GM18909 (cell line): ENCODE results near the gene VAC14.
"Not testable (repeated sequence)": the region's sequence is repeated elsewhere in the genome, so short reads cannot be mapped to it uniquely, and the experiment has no call there.

ENCODE experiments used
- ATAC-seq: cut with Tn5 transposase; IDR thresholded peaks from one replicate; pipeline ENCODE4 v1.9.1; 2021; ENCODE audit warnings: mild to moderate bottlenecking; ENCODE audit not compliant: unreplicated experiment, poor library complexity

VAC14 gene

GRCh38 chr16:70746708-70747424 lies 54.1 kb downstream of the VAC14 start:
- ATAC-seq: no peak

DNA sequence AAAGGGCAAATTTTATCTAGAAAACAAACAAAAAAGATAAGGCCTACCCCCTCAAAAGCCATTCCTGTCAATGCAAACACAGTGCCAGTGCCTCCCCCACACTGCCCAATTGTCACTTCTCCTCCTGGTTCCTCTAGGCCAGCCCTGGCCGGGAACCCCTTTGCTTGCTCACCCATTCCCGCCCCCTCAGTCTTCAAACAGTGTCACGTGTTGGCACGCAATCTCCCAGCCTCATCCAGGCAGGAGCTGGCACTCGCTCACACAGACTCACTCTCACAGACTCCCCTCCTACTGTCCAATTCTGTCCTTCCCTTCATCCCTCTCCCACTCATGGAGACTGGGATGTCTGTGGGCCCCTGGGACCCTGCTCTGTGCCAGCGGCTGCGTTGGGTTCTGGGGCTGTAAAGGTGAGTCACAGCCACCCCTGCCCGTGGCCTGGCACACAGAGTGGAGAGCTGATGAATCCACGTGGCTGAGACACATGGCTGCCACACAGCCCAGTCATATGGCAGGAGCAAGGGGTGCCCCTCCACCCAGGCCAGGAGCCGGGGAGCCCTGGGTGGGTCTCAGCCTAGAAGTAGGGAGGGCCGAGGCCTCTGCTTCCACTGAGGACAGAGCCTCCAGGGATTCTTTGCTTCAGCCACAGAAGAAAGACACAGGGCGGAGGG lies 54.8 kb downstream of the VAC14 start:
- no peak for ATAC-seq

DNA sequence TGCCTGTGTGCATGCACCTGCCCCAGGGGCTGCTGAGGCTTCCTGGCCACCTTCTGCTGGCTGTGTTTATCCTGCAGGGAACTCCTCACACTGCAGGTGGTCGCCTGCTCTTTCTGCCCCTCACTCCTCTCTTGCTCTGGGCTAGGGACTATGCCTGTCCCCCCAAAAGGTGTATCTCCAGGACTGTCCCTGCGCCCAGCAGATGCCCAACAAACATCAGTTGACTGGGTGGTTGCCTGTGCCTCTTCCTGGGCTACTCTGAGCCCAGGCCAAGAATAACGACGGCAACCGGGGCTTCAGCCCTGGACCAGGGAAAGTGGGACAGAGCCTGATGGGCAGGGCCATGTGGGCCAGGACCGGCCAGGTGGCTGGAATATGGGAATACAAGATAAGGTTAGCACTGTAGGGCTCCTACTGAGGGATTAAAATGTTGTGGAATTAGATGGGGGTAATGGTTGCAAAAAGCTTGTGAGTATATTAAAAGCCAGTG lies 55.4 kb downstream of the VAC14 start:
- no peak for ATAC-seq

DNA sequence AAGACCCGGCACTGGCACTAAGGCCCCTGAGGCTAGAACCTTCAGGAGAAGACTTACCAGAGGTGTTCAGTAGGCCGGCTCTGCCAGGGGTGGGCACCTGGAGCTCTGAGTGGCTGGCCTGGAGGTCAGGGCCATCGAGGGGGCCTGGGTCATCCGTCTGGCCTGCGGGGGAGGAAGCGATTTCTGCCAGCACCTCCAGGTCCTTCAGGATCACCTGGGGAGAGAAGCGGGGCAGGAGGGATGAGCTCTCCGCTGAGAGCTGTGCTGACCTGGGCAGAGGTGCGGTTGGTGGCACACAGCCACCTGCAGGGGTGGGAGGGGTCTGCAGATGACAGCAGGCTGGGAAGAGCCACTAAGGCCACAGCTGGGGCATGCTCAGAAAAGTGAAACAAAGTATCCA lies 56.6 kb downstream of the VAC14 start:
- no peak for ATAC-seq

- no peak for ATAC-seq
These were observed 57.2 kb downstream of the VAC14 start for GRCh38 chr16:70743791-70744190.

DNA sequence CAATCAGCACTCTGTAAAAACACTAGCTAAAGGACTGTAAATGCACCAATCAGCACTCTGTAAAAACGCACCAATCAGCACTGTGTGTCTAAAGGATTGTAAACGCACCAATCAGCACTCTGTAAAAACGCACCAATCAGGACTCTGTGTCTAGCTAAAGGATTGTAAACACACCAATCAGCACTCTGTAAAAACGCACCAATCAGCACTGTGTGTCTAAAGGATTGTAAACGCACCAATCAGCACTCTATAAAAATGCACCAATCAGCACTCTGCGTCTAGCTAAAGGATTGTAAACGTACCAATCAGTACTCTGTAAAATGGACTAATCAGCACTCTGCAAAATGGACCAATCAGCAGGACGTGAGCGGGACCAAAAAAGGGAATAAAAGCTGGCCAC lies 58.0 kb downstream of the VAC14 start:
- ATAC-seq: not testable (repeated sequence)

GRCh38 chr16:70741783-70742125 lies 59.2 kb downstream of the VAC14 start:
- no peak for ATAC-seq

DNA sequence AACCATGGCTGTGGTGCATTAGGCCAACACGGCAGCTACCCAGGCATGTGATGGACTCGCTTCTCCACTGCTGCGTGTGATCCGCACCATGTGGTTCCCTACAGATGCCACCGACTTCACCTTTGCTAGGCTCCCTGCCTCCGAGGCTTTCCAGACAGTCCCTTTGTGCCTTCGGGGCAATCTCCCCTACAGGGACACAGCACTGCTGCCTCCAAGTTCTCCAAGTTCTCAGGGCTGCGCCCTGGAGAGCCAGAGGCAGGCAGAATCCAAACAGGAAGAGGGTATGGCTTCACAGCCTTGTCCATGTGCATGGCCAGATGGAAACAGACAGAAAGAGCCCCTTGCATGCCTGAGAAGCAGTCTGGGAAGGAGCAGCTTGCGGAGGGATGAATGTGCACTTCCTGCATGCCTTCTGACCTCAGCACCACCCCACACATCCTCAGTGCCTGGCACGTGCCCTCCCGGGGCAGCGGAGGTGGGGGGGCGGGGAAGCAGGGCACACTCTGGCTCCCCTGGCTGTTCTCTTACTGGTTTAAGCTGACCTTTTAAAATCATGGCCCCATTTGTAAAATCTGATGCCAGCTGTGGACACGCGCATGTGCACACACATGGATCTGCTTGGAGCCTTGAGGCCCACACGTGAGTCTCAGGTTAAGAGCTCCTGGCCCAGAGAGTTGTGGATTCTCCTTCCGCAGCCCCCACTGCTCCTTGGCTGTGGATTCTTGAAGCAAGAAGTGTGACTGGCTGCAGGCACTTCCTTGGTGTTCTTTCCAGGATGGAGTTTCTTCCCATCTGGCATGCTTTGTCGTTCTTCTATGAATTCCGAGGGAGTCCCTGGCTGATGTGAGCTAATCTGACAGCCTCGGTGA lies 59.8 kb downstream of the VAC14 start:
- ATAC-seq: no peak

DNA sequence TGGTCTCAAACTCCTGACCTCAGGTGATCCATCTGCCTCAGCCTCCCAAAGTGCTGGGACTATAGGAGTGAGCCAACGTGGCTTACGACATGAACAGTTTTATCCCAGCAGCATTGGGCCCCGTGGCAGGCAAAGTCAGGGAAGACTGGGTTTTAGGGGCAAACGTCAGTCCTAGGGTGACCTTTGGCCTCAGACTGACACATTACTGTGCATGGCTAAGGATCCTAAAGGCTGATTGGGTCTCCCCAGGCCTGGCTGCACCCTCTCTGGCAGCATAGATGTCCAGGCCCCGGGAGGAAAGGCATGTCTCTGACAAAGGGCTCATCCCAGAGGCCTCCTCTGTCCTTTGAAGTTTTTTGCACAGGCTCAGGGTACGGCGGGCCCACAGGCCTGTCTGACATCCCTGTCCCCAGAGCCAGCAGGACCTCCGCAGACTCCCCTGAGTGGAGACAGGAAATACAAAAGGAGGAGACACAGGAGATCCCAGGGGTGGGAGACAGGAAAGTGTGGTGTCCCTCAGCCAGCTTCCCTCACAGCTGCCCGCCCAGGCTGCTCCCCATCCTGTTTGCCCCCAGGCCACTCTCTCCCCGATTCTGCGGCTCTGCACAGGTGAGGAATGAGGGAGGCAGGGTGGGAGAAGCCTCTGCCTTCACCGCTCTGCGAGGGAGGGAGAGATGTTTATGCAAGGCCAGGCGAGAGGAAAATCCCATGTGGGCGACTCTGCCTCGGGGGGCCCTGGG lies 60.6 kb downstream of the VAC14 start:
- ATAC-seq: no peak

DNA sequence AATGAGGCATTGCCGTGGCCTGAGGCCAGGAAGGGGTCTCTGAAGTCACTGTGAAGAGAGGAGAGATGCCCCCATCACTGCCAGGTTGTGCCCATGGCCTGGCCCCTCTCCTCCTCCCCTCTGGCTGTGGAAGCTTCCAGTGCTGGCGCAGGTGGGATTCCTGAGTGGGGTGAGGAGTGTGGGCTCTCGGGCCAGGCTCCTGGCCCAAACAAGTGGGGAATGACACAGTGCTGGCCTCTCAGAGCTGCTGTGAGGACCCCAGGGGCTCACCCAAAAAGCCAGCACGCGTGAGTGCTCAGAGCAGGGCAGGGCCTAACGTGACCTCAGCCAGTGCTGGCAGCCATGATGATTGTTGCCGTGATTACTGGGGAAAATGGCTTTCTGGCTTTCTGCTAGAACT lies 61.6 kb downstream of the VAC14 start:
- ATAC-seq: no peak

DNA sequence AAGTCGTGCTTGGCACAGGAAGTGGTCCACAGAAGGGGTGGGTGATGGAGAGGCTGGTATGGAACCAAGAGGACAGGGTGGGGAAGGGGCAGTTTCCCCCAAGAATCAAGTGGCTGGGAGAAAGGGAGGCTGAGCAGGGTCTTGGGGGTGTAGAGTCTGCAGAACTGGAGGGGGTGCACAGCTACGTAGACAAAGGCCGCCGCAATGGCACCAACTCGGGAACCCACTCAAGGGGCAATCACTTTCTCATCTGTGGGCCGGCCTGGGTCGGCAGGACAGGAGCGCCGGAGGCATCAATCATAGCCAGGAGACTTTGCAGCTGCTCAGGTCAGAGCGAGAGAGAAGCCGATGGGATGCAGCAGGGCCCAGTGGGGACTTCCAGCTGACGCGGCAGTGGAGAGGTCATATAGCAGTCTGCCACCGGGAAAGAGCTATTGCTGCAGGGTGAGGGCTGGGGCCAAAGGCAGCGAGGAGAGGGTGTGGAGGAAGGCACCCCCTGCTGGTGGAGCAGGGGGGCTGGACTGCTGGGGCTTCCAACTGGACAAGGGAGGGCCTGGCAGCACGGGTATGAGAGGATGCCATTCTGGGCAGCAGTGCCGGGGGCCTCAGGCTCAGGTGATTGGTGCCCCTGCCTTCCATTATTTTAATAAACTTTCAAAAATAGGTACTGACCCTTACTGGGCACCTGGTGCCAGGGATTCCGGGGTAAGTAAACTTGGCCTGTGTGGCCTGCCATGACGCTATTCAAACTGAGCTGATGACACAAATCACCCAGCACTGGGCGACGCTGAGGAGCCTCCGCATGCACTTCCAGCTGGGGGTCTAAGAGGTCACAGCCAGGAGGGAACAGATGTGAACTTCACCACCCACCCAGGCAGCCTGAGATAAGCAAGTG lies 62.6 kb downstream of the VAC14 start:
- ATAC-seq: no peak

DNA sequence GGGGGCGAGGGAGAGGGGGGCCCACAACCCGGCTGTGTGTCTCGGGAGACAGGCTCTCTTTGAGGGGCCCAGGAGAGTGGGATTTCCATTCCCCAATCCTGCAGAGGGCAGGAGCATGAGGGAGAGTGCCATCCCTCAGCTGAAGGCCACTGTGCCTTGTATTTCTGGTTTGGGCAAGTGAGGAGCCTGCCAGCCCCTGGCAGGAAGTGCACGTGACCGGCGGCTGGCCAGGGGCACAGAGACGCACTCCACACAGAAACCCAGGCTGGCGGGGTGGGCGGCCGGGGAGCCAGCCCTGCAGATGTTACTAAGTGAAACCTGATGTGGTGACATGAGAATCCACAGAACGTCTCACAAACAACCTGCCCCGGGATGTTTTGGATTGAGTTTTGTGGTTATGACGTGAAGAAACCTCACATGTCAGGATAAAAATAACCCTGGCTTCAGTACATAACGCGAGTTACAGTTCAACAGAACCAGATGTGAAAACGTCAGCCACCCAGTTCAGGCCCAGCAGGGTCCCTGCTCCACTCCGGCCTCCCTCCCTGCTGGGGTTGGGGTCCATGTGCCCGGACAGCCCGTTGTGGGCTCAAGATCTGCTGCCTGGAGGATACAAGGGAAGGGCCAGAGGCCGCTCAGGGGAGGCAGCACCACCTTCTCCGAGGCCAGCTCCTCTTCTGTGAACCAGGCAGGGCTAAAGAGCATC lies 63.4 kb downstream of the VAC14 start:
- ATAC-seq: peak; percentile 91

DNA sequence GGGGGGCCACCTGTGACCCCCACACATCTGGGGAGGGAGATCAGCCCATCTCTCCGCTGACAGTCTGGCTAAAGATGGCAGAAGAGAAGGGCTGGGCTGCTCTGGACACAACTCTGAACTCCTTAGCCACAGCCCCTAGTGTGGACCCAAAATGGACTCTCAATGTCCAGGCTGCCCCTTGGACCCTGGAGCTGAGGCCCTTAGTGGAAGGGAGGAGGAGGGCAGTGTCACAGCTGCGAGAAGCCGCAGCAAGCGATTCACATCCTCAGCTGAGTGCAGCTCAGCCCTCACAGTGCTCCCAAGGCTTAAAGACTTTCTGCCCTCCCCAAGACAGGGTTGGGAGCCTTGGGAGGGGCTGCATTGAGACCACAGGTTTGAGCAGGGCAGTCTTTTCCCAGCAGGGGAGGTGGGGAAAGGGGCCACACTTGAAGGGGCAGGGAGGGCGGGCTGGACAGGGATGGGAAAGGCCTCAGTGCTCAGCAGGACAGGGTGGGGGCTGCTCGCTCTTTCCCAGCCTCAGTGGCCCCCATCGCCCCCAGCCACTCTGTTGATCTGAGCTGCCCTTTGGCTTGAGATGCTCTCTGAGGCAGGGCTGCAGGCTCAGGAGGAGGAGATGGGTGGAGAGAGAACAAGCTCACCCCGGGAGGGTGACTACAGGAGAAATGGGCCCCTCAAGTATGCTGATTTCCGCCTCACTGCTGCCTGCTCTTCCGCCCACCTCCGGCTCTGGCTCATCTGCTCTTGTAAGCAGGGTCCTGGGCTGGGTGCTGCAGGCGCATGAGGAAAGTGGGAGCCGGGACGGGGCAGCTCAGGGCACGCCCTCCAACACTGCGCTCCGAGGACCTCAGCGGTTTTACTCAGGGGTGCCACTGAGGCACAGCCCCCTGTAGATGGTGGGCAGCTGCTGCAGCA lies 64.2 kb downstream of the VAC14 start:
- ATAC-seq: no peak

DNA sequence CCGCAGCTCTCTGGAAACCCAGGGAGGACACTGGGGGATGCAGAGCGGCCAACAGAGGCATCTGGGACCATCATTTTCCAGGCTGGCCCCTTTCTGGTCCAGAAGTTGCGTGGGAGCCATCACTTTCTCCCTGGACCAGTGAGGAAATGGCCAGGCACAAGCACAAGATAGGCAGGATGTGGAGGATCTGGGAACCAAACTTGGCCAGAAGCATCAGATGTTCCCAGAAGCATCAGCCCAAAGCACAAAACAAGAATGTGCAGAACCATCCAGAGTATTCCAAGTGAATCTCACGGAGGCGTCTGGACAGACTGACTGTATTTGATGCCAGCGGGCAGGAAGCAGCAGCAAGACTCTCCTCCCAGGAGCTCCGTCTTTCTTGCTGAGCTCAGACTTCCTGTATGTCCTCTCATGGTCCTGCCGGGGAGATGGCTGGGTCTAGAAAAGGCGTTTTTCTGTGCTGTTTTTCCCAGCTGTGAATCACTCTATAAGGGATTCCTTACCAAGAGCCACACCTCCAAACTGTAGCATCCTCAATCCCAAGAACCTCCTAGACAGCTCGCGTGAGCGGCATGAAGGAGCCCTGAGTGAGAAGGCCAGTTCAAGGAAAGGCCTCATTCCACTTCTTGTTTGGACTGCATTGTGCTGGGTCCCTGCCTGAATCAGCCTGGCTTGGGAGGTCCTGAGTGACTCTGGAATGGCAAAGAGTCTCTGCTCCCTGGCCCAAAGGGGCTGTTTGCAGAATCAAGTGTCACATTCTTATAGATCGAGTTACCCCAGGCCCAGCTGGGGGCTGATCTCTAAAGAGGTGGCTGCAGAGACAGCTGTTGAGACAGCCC lies 65.6 kb downstream of the VAC14 start:
- no peak for ATAC-seq

DNA sequence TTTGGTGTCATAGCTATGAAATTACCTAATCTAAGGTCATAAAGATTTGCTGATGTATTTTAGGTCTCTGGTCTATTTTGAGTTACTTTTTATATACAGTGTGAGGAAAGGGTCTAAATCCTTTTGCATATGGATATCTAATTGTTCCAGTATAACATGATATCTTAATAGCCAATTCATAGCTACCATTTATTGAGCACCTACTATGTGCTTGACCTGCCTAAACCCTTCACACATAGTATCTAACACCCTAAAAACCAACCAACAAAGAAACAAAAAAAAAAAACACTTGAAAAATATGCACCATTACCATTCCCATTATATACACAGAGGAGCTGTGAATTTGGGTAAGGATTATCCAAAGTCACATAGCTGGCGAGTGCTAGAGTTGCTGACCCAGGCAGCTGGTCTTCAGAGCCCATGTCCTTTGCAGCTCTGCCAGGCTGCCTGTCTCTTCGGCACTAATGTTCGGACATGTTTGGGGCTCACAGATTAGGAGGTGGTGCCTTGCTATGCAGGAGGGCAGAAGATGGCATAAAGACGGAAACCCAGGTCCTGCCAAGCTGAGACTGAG lies 66.3 kb downstream of the VAC14 start:
- ATAC-seq: no peak

GRCh38 chr16:70730944-70731343 lies 70.0 kb downstream of the VAC14 start:
- ATAC-seq: no peak

- no peak for ATAC-seq
These were observed 70.9 kb downstream of the VAC14 start for GRCh38 chr16:70730031-70730430.
